PC-3 (cell line): ENCODE results near the gene ZNF692.

Experiments used
- CTCF ChIP-seq: fragments of 300-600 bp; sonication (generic); conservative IDR thresholded peaks from 2 replicates; pipeline ENCODE4 v1.5.1; 2017; ENCODE audit warnings: antibody characterized with exemption, low read depth, mild to moderate bottlenecking, low read length
- EZH2 ChIP-seq: fragments of 300-600 bp; sonication (generic); IDR thresholded peaks from one replicate; pipeline ENCODE4 v1.6.1; 2017; ENCODE audit warnings: antibody characterized with exemption, mild to moderate bottlenecking, low read length; ENCODE audit not compliant: unreplicated experiment
- EZH2phosphoT487 ChIP-seq: fragments of 300-600 bp; sonication (generic); IDR thresholded peaks from 2 replicates; pipeline ENCODE4 v1.6.1; 2018; ENCODE audit warnings: mild to moderate bottlenecking, antibody characterized with exemption, low read length, borderline replicate concordance

GRCh38 chr1:248890549-248891498 lies 31.9 kb upstream of the ZNF692 start:
- TF ChIP-seq CTCF (no peak), EZH2phosphoT487 (no peak), EZH2 (no peak)
